HepG2 (cell line): ENCODE results near the gene OS9. TPM values are rescaled to one million over a fixed set of nuclear protein-coding genes. Genes with fewer than 3 reads are reported as not detected.

Experiments used
- KMT2A ChIP-seq: sonication (generic); formaldehyde crosslinking; IDR thresholded peaks from 2 replicates; pipeline ENCODE4 v1.4.0; 2020; ENCODE audit warnings: missing genetic modification reagents
- NFKBIZ ChIP-seq: IDR thresholded peaks from 2 replicates; pipeline ENCODE4 v1.6.1; 2018; ENCODE audit warnings: missing genetic modification reagents, missing compliant biosample characterization
- NFRKB ChIP-seq: fragments of 450-650 bp; IDR thresholded peaks from 2 replicates; pipeline ENCODE4 v1.6.1; 2017
- REXO4 ChIP-seq: sonication (generic); formaldehyde crosslinking; IDR thresholded peaks from 2 replicates; pipeline ENCODE4 v1.8.0; 2022; ENCODE audit warnings: missing genetic modification reagents, mild to moderate bottlenecking, borderline replicate concordance
- ZEB1 ChIP-seq: IDR thresholded peaks from 2 replicates; pipeline ENCODE4 v1.6.1; 2012; ENCODE audit warnings: mild to moderate bottlenecking, low read depth, inconsistent platforms; ENCODE audit not compliant: insufficient replicate concordance
- ZFP36 ChIP-seq: fragments of 150-350 bp; IDR thresholded peaks from 2 replicates; pipeline ENCODE4 v1.6.1; 2018; ENCODE audit warnings: borderline replicate concordance, low read length, low read depth; ENCODE audit not compliant: partially characterized antibody
- ZNF20 ChIP-seq: sonication (generic); formaldehyde crosslinking; IDR thresholded peaks from 2 replicates; pipeline ENCODE4 v1.4.0; 2020; ENCODE audit warnings: mild to moderate bottlenecking, moderate library complexity, missing genetic modification reagents
- ZNF282 ChIP-seq: fragments of 450-650 bp; IDR thresholded peaks from 2 replicates; pipeline ENCODE4 v1.6.1; 2018; ENCODE audit not compliant: partially characterized antibody
- ZNF44 ChIP-seq: sonication (generic); formaldehyde crosslinking; IDR thresholded peaks from 2 replicates; pipeline ENCODE4 v1.5.1; 2020; ENCODE audit warnings: mild to moderate bottlenecking, missing genetic modification reagents
- ZNF883 ChIP-seq: sonication (generic); formaldehyde crosslinking; IDR thresholded peaks from 2 replicates; pipeline ENCODE4 v1.5.1; 2020; ENCODE audit warnings: mild to moderate bottlenecking, missing genetic modification reagents; ENCODE audit errors: not compliant biosample characterization
- ZNF891 ChIP-seq: sonication (generic); formaldehyde crosslinking; IDR thresholded peaks from 2 replicates; pipeline ENCODE4 v1.5.0; 2020; ENCODE audit warnings: mild to moderate bottlenecking, missing genetic modification reagents
- ZSCAN22 ChIP-seq: sonication (generic); formaldehyde crosslinking; IDR thresholded peaks from 2 replicates; pipeline ENCODE4 v1.4.0; 2020; ENCODE audit warnings: mild to moderate bottlenecking, missing genetic modification reagents
- polyA plus RNA-seq, 8 experiments: library from polyadenylated mRNA; depleted of rRNA in 3 of 8; stranded (reverse) in 7 of 8; unstranded in 1 of 8; fragments of >200 nt; fragmentation: Illumina TruSeq in 4 of 8; extraction: Trizol in 4 of 8; gene quantifications; 2 replicates each; pipeline versions ENCODE4 v1.2.1 to v1.2.3, GENCODE V29; 2011 to 2016; ENCODE audit warnings: low read depth in 4 of 8, missing spikeins in 1 of 8, mixed read lengths in 1 of 8; ENCODE audit not compliant: insufficient read depth in 1 of 8
- total RNA-seq, 5 experiments: library from RNA; depleted of rRNA; stranded (reverse); fragments of >200 nt; fragmentation: Illumina TruSeq; extraction: Trizol; gene quantifications; 2 replicates each; pipeline ENCODE4 v1.2.3, GENCODE V29; 2016; ENCODE audit warnings: low read depth in 1 of 5
- TF ChIP-seq, protein P1 (sequence below): IDR thresholded peaks from 2 replicates; pipeline ENCODE4 v1.4.0; 2020; ENCODE audit warnings: mild to moderate bottlenecking, missing genetic modification reagents
- TF ChIP-seq, protein P2 (sequence below): sonication (generic); formaldehyde crosslinking; IDR thresholded peaks from 2 replicates; pipeline ENCODE4 v1.4.0; 2020; ENCODE audit warnings: missing genetic modification reagents
- TF ChIP-seq, protein P3 (sequence below): sonication (generic); formaldehyde crosslinking; IDR thresholded peaks from 2 replicates; pipeline ENCODE4 v1.5.1; 2020; ENCODE audit warnings: missing genetic modification reagents, mild to moderate bottlenecking, borderline replicate concordance
- TF ChIP-seq, protein P4 (sequence below): sonication (generic); formaldehyde crosslinking; IDR thresholded peaks from 2 replicates; pipeline ENCODE4 v1.5.0; 2020; ENCODE audit warnings: missing genetic modification reagents
- TF ChIP-seq, protein P5 (sequence below): sonication (generic); formaldehyde crosslinking; IDR thresholded peaks from 2 replicates; pipeline ENCODE4 v1.5.0; 2020; ENCODE audit warnings: mild to moderate bottlenecking, missing genetic modification reagents

OS9 gene
- total and polyA plus RNA-seq, 2 of the 13 experiments (the other 11 are each of a cell fraction or from before 2014, with no cell fraction given) = 156 to 206 TPM

DNA sequence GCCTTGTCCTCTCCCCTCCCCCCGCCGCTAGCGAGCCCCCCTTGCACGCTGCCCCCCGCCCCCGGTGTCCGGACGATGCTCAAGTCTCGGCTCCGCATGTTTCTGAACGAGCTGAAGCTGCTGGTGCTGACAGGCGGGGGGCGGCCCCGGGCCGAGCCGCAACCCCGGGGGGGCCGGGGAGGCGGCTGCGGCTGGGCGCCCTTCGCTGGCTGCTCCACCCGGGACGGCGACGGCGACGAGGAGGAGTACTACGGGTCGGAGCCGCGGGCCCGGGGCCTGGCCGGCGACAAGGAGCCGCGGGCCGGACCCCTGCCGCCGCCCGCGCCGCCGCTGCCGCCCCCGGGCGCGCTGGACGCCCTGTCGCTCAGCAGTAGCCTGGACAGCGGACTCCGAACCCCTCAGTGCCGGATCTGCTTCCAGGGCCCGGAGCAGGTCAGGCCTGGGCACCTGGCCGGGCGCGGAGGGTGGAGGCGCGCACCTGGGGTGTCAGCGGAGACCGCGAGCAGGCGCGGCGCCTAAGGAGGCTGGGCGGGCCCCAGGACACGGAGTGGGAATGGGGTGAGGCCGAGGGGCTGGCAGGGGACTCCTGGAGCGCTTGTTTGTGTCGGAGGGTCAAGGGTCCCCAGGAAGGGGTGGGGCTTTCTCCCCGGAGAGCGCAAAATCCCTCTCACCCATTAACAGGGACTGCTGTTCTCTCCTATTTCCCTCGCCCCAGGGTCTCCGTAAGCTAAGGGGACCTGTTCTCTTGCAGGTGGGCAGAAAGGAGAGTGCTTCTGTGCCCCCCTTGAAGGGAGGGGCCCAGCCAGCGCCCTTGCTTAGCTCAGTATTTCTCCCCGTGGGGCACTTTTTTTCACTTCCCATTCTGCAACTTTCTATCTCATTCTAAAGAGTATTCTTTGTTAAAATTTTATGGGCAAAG lies 61.8 kb downstream of the OS9 start (continued):
- TF ChIP-seq, protein P1, sequence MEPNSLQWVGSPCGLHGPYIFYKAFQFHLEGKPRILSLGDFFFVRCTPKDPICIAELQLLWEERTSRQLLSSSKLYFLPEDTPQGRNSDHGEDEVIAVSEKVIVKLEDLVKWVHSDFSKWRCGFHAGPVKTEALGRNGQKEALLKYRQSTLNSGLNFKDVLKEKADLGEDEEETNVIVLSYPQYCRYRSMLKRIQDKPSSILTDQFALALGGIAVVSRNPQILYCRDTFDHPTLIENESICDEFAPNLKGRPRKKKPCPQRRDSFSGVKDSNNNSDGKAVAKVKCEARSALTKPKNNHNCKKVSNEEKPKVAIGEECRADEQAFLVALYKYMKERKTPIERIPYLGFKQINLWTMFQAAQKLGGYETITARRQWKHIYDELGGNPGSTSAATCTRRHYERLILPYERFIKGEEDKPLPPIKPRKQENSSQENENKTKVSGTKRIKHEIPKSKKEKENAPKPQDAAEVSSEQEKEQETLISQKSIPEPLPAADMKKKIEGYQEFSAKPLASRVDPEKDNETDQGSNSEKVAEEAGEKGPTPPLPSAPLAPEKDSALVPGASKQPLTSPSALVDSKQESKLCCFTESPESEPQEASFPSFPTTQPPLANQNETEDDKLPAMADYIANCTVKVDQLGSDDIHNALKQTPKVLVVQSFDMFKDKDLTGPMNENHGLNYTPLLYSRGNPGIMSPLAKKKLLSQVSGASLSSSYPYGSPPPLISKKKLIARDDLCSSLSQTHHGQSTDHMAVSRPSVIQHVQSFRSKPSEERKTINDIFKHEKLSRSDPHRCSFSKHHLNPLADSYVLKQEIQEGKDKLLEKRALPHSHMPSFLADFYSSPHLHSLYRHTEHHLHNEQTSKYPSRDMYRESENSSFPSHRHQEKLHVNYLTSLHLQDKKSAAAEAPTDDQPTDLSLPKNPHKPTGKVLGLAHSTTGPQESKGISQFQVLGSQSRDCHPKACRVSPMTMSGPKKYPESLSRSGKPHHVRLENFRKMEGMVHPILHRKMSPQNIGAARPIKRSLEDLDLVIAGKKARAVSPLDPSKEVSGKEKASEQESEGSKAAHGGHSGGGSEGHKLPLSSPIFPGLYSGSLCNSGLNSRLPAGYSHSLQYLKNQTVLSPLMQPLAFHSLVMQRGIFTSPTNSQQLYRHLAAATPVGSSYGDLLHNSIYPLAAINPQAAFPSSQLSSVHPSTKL (CRISPR knock-in tag) = peak; percentile 35; the same call in 1 of the 2 replicates
- TF ChIP-seq ZFP36 (no peak), NFKBIZ (CRISPR knock-in tag) (peak; percentile 51; the same call in 1 of the 2 replicates), ZNF282 (no peak), NFRKB (no peak), ZNF44 (CRISPR knock-in tag) (no peak), ZEB1 (no peak), ZSCAN22 (no peak), REXO4 (no peak), ZNF883 (CRISPR knock-in tag) (no peak), ZNF20 (CRISPR knock-in tag) (no peak), ZNF891 (CRISPR knock-in tag) (peak; percentile 44; the same call in 1 of the 2 replicates), KMT2A (CRISPR knock-in tag) (no peak)
- TF ChIP-seq, protein P2, sequence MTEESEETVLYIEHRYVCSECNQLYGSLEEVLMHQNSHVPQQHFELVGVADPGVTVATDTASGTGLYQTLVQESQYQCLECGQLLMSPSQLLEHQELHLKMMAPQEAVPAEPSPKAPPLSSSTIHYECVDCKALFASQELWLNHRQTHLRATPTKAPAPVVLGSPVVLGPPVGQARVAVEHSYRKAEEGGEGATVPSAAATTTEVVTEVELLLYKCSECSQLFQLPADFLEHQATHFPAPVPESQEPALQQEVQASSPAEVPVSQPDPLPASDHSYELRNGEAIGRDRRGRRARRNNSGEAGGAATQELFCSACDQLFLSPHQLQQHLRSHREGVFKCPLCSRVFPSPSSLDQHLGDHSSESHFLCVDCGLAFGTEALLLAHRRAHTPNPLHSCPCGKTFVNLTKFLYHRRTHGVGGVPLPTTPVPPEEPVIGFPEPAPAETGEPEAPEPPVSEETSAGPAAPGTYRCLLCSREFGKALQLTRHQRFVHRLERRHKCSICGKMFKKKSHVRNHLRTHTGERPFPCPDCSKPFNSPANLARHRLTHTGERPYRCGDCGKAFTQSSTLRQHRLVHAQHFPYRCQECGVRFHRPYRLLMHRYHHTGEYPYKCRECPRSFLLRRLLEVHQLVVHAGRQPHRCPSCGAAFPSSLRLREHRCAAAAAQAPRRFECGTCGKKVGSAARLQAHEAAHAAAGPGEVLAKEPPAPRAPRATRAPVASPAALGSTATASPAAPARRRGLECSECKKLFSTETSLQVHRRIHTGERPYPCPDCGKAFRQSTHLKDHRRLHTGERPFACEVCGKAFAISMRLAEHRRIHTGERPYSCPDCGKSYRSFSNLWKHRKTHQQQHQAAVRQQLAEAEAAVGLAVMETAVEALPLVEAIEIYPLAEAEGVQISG (CRISPR knock-in tag) = peak; percentile 63; the same call in 1 of the 2 replicates
- TF ChIP-seq, protein P3, sequence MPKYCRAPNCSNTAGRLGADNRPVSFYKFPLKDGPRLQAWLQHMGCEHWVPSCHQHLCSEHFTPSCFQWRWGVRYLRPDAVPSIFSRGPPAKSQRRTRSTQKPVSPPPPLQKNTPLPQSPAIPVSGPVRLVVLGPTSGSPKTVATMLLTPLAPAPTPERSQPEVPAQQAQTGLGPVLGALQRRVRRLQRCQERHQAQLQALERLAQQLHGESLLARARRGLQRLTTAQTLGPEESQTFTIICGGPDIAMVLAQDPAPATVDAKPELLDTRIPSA (CRISPR knock-in tag) = no peak
- TF ChIP-seq, protein P4, sequence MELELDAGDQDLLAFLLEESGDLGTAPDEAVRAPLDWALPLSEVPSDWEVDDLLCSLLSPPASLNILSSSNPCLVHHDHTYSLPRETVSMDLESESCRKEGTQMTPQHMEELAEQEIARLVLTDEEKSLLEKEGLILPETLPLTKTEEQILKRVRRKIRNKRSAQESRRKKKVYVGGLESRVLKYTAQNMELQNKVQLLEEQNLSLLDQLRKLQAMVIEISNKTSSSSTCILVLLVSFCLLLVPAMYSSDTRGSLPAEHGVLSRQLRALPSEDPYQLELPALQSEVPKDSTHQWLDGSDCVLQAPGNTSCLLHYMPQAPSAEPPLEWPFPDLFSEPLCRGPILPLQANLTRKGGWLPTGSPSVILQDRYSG (CRISPR knock-in tag) = no peak
- TF ChIP-seq, protein P5, sequence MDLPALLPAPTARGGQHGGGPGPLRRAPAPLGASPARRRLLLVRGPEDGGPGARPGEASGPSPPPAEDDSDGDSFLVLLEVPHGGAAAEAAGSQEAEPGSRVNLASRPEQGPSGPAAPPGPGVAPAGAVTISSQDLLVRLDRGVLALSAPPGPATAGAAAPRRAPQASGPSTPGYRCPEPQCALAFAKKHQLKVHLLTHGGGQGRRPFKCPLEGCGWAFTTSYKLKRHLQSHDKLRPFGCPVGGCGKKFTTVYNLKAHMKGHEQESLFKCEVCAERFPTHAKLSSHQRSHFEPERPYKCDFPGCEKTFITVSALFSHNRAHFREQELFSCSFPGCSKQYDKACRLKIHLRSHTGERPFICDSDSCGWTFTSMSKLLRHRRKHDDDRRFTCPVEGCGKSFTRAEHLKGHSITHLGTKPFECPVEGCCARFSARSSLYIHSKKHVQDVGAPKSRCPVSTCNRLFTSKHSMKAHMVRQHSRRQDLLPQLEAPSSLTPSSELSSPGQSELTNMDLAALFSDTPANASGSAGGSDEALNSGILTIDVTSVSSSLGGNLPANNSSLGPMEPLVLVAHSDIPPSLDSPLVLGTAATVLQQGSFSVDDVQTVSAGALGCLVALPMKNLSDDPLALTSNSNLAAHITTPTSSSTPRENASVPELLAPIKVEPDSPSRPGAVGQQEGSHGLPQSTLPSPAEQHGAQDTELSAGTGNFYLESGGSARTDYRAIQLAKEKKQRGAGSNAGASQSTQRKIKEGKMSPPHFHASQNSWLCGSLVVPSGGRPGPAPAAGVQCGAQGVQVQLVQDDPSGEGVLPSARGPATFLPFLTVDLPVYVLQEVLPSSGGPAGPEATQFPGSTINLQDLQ = no peak
